Omental fat pad (tissue), 4 donors: ENCODE results near the gene FAM43B. TPM values are rescaled to one million over a fixed set of nuclear protein-coding genes. Genes with fewer than 3 reads are reported as not detected.

Experiments
- ATAC-seq: fragments of 150-250 bp; one replicate; pipeline ENCODE4 v1.9.1; 2016; ENCODE audit warnings: mild to moderate bottlenecking, moderate library complexity; ENCODE audit not compliant: low FRiP score
- DNase-seq: peaks from one replicate; pipeline ENCODE4 v3.0.0-alpha.2; 2019; ENCODE audit warnings: low spot score
- CTCF ChIP-seq, 3 donors: fragments of 450-650 bp; IDR thresholded peaks; one replicate each; pipeline ENCODE4 v1.5.1; 2016 to 2017; ENCODE audit warnings: antibody characterized with exemption in 3 of 3, mild to moderate bottlenecking in 3 of 3, moderate library complexity in 2 of 3
- total RNA-seq, 4 donors: library from RNA; depleted of rRNA; stranded (reverse); fragments of >200 nt; gene quantifications; one replicate each; pipeline ENCODE4 v1.1.0, GENCODE V29; 2016

The FAM43B gene
- total RNA-seq, 4 donors from 2014 or later = 0.31 to 2.2 (median 0.70) TPM

GRCh38 chr1:20552728-20553445 lies 514 bp downstream of the FAM43B start:
- no peak for ATAC-seq
- no peak for TF ChIP-seq CTCF (IDR thresholded peaks at IDR 0.05)

GRCh38 chr1:20555025-20555757 lies 2.8 kb downstream of the FAM43B start:
- ATAC-seq (no peak), DNase-seq (no peak)
- no peak for TF ChIP-seq CTCF (IDR thresholded peaks at IDR 0.05)

More at GRCh38 chr1:20552728-20553445, 514 bp downstream of the FAM43B start:
- DNase-seq = no peak

GRCh38 chr1:20555758-20556120 lies 3.4 kb downstream of the FAM43B start:
- TF ChIP-seq CTCF (IDR thresholded peaks at IDR 0.05) = no peak
- DNase-seq = no peak

GRCh38 chr1:20558191-20558590 lies 5.8 kb downstream of the FAM43B start:
- no peak for TF ChIP-seq CTCF (IDR thresholded peaks at IDR 0.05)
- DNase-seq (no peak), ATAC-seq (no peak)

More at GRCh38 chr1:20555758-20556120, 3.4 kb downstream of the FAM43B start:
- ATAC-seq = no peak

GRCh38 chr1:20560966-20561365 lies 8.6 kb downstream of the FAM43B start:
- no peak for TF ChIP-seq CTCF (IDR thresholded peaks at IDR 0.05)
- no peak for ATAC-seq

GRCh38 chr1:20565234-20565633 lies 12.9 kb downstream of the FAM43B start:
- ATAC-seq (no peak), DNase-seq (no peak)
- TF ChIP-seq CTCF (IDR thresholded peaks at IDR 0.05) = no peak

More at GRCh38 chr1:20560966-20561365, 8.6 kb downstream of the FAM43B start:
- no peak for DNase-seq
